Smooth muscle cell (in vitro differentiated cells): ENCODE measurements around the gene NRAS. TPM values are rescaled to one million over a fixed set of nuclear protein-coding genes. Genes with fewer than 3 reads are reported as not detected.
A peak's percentile ranks its signal among the peaks of the same experiment; 100 is the strongest.
"Not testable (repeated sequence)": the region's sequence is repeated elsewhere in the genome, so short reads cannot be mapped to it uniquely, and the experiment has no call there.

Experiments used
- DNase-seq: peaks from one replicate; lab custom pipeline; 2025; ENCODE audit not compliant: unreplicated experiment; lab: John Stamatoyannopoulos, UW
- H2AFZ ChIP-seq: fragments of 200-600 bp; sonication (generic); 2 replicates; pipeline ENCODE4 v1.6.0; 2016; ENCODE audit warnings: antibody characterized with exemption, low read depth, mild to moderate bottlenecking
- H3F3A ChIP-seq: fragments of 200-600 bp; sonication (generic); 2 replicates; pipeline ENCODE4 v1.6.0; 2017; ENCODE audit warnings: antibody characterized with exemption, low read depth
- H3K27ac ChIP-seq: fragments of 200-600 bp; sonication (generic); 2 replicates; pipeline ENCODE4 v1.5.1; 2016; ENCODE audit warnings: low read depth, mild to moderate bottlenecking
- H3K27me3 ChIP-seq: fragments of 200-600 bp; sonication (generic); 2 replicates; pipeline ENCODE4 v1.6.1; 2016; ENCODE audit warnings: low read depth, mild to moderate bottlenecking
- H3K36me3 ChIP-seq: fragments of 200-600 bp; sonication (generic); 2 replicates; pipeline ENCODE4 v1.5.1; 2016; ENCODE audit warnings: low read depth
- H3K4me1 ChIP-seq: fragments of 200-600 bp; sonication (generic); 2 replicates; pipeline ENCODE4 v1.5.1; 2016; ENCODE audit warnings: low read depth
- H3K4me2 ChIP-seq: fragments of 200-600 bp; sonication (generic); 2 replicates; pipeline ENCODE4 v1.6.0; 2016; ENCODE audit warnings: mild to moderate bottlenecking
- H3K4me3 ChIP-seq: fragments of 200-600 bp; sonication (generic); 2 replicates; pipeline ENCODE4 v1.5.1; 2016; ENCODE audit warnings: mild to moderate bottlenecking
- H3K79me2 ChIP-seq: fragments of 200-600 bp; sonication (generic); 2 replicates; pipeline ENCODE4 v1.6.0; 2016; ENCODE audit warnings: low read depth, mild to moderate bottlenecking
- H3K9ac ChIP-seq: fragments of 200-600 bp; sonication (generic); 2 replicates; pipeline ENCODE4 v1.6.0; 2016; ENCODE audit warnings: low read depth
- H3K9me3 ChIP-seq: fragments of 200-600 bp; sonication (generic); replicated peaks from 2 replicates; pipeline ENCODE4 v1.5.1; 2016; ENCODE audit warnings: low read depth
- H4K20me1 ChIP-seq: fragments of 200-600 bp; sonication (generic); 2 replicates; pipeline ENCODE4 v1.6.0; 2016; ENCODE audit warnings: low read depth
- CTCF ChIP-seq: fragments of 200-600 bp; sonication (generic); IDR thresholded peaks from 2 replicates; pipeline ENCODE4 v1.5.1; 2017; ENCODE audit warnings: borderline replicate concordance, mild to moderate bottlenecking, antibody characterized with exemption; ENCODE audit not compliant: insufficient read depth, poor library complexity, severe bottlenecking
- WGBS: methylation state at CpG from one replicate; pipeline ENCODE4 v1.1.7; 2016; ENCODE audit warnings: low lambda C conversion rate; 5-methylcytosine and 5-hydroxymethylcytosine counted together
- polyA plus RNA-seq: library from polyadenylated mRNA; unstranded; fragments of >200 nt; fragmentation: Nextera tagmentation; extraction: Ambion mirVana; gene quantifications from 2 replicates; pipeline ENCODE4 v1.2.1, GENCODE V29; 2016
- total RNA-seq: library from RNA; depleted of rRNA; stranded (reverse); fragments of >200 nt; gene quantifications from 2 replicates; pipeline ENCODE4 v1.2.3, GENCODE V29; 2014

The NRAS gene
- total and polyA plus RNA-seq, 2 experiments from 2014 or later: 37.0 to 84.7 TPM

GRCh38 chr1:114755006-114755931 lies 38.7 kb upstream of the NRAS start:
- peak overlapping the region; percentile 100 for H3K9ac ChIP-seq
- H3K27ac ChIP-seq: peak overlapping the region; percentile 99
- H2AFZ ChIP-seq: no peak overlapping the region
- H3K4me3 ChIP-seq: peak overlapping the region; percentile 83
- DNase-seq: no peak
- peaks cover 70% of the 10 kb centered on the region for H4K20me1 ChIP-seq
- peaks cover 3% of the 10 kb centered on the region for H3F3A ChIP-seq
- WGBS: 77% methylated on average over 7 of the region's 7 CpGs
- no peaks in the 10 kb centered on the region for H3K36me3 ChIP-seq
- H3K27me3 ChIP-seq: no peaks in the 10 kb centered on the region
- H3K79me2 ChIP-seq: peaks cover 70% of the 10 kb centered on the region
- peak overlapping the region; percentile 95 for H3K4me2 ChIP-seq
- H3K4me1 ChIP-seq: peaks cover 30% of the 10 kb centered on the region
- no peak for TF ChIP-seq CTCF
- H3K9me3 ChIP-seq: no peaks in the 10 kb centered on the region

GRCh38 chr1:114753702-114754101 lies 37.1 kb upstream of the NRAS start:
- Histone ChIP-seq H3K4me1 (peaks cover 30% of the 10 kb centered on the region), H3K4me2 (peak overlapping the region; percentile 17), H3K79me2 (peaks cover 86% of the 10 kb centered on the region), H4K20me1 (peaks cover 86% of the 10 kb centered on the region), H3K36me3 (peaks cover 12% of the 10 kb centered on the region)
- H3F3A ChIP-seq, H3K9me3 ChIP-seq, H3K4me3 ChIP-seq, H2AFZ ChIP-seq, DNase-seq, H3K27ac ChIP-seq, H3K27me3 ChIP-seq, H3K9ac ChIP-seq: not testable (repeated sequence)
- 93% methylated on average over 6 of the region's 6 CpGs for WGBS

GRCh38 chr1:114753143-114753542 lies 36.6 kb upstream of the NRAS start:
- H3K27ac ChIP-seq: no peak overlapping the region
- no peak overlapping the region for H2AFZ ChIP-seq
- peaks cover under 1% of the 10 kb centered on the region for H3F3A ChIP-seq
- H4K20me1 ChIP-seq: peaks cover 91% of the 10 kb centered on the region
- no peak for DNase-seq
- TF ChIP-seq CTCF: no peak
- H3K79me2 ChIP-seq: peaks cover 91% of the 10 kb centered on the region
- H3K36me3 ChIP-seq: peaks cover 12% of the 10 kb centered on the region
- no peaks in the 10 kb centered on the region for H3K27me3 ChIP-seq
- peaks cover 27% of the 10 kb centered on the region for H3K4me1 ChIP-seq
- H3K9ac ChIP-seq: no peak overlapping the region
- H3K4me3 ChIP-seq: no peak overlapping the region
- peak overlapping the region; percentile 17 for H3K4me2 ChIP-seq
- WGBS: 67% methylated on average over 4 of the region's 4 CpGs
- no peaks in the 10 kb centered on the region for H3K9me3 ChIP-seq

DNA sequence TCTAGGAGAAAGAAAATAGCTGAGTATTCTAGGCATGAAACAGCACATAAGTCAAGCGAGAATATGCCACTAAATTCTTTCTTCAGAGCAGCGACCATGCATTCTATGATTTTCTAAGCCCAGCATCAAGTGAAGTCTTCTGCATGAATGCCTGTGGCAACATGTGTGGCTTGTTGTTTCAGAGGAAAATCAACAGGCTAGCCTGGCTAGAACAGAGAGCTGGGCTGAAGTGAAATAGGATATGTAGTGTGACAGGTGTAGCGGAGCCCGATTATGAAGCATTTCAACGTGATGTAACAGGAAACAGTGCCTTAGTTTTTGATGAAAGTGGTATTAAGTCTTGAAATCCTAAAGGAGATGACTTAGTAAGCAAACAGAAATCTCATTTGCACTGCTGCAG lies 34.2 kb upstream of the NRAS start:
- Histone ChIP-seq H3K4me3 (no peak overlapping the region), H3K9me3 (no peaks in the 10 kb centered on the region), H3K4me1 (peaks cover 18% of the 10 kb centered on the region), H3K27me3 (no peaks in the 10 kb centered on the region), H3F3A (no peaks in the 10 kb centered on the region), H4K20me1 (peaks cover 100% of the 10 kb centered on the region), H3K27ac (peak overlapping the region; percentile 29), H3K36me3 (peaks cover 12% of the 10 kb centered on the region), H3K4me2 (no peak overlapping the region), H3K9ac (no peak overlapping the region), H3K79me2 (peaks cover 100% of the 10 kb centered on the region), H2AFZ (no peak overlapping the region)
- DNase-seq: no peak
- 86% methylated on average over 5 of the region's 5 CpGs for WGBS
- TF ChIP-seq CTCF: no peak
